Measurements from ENCODE around the gene CACTIN. TPM values are rescaled to one million over a fixed set of nuclear protein-coding genes. Genes with fewer than 3 reads are reported as not detected.

The CACTIN gene
- total and polyA plus RNA-seq, 2 of the 4 experiments (the other 2 are of a cell fraction) = 10.8 to 19.5 TPM

DNA sequence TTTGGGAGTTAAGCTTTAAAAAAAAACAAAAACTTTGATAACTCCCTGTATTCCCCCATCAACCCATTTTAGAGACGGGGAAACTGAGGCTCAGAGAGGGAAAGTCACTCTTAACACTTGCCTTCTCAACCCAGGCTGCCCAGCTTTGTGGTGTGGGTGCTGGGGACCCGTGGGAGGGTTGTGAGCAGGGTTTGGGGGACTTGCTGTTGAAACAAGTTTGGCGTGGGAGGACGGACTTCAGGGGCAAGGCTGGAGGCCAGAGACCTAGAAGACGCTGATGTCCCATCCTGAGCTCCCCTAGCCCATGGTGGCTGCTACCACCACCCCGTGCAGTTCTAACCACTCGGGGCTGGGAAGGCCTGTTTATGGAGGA, 747 bp upstream of the CACTIN start:
- Histone ChIP-seq H4K8ac (ENCODE audit: low read depth in 2 of 2, low read length in 2 of 2) (peak overlapping the region; percentile 63 to 79), H3K36me3 (ENCODE audit: control insufficient read depth, insufficient read depth, low read length) (peaks cover 21% of the 10 kb centered on the region), H4K91ac (ENCODE audit: insufficient read depth, low read depth, low read length) (no peak overlapping the region), H3K27ac (ENCODE audit: insufficient read depth, low read length) (no peak overlapping the region), H2BK15ac (ENCODE audit: low read depth, low read length) (no peak overlapping the region), H3K23ac (ENCODE audit: low read depth, low read length) (no peak overlapping the region), H4K20me1 (ENCODE audit: insufficient read depth, low read length) (peaks cover 19% of the 10 kb centered on the region), H3K9ac (ENCODE audit: low read depth, low read length) (no peak overlapping the region), H2BK5ac (ENCODE audit: low read depth, low read length, poor library complexity, severe bottlenecking) (no peak overlapping the region), H2AFZ (replicated peaks; ENCODE audit: low read length, poor library complexity) (peak overlapping the region; percentile 99), H3K4me3 (ENCODE audit: insufficient read depth, low read depth, low read length) (peak overlapping the region; percentile 19; the same call in 1 of the 2 replicates), H2AK5ac (ENCODE audit: low read depth, low read length) (peak overlapping the region; percentile 35; the same call in 1 of the 2 replicates), H3K14ac (replicated peaks; ENCODE audit: low read depth, low read length) (no peak overlapping the region), H2BK20ac (ENCODE audit: low read depth, low read length) (no peak overlapping the region), H3K56ac (ENCODE audit: extremely low read depth, insufficient read depth, low read length) (no peak overlapping the region), H3K27me3 (ENCODE audit: control insufficient read depth, insufficient read depth, low read length) (no peaks in the 10 kb centered on the region), H4K5ac (ENCODE audit: low read depth, low read length) (peak overlapping the region; percentile 30; the same call in 1 of the 2 replicates), H3K18ac (ENCODE audit: low read depth, low read length) (no peak overlapping the region), H3K4me2 (ENCODE audit: low read depth, low read length) (peak overlapping the region; percentile 84), H3K4me1 (ENCODE audit: control insufficient read depth, insufficient read depth, low read length) (peaks cover 6% of the 10 kb centered on the region; the same call in 1 of the 2 replicates), H2BK120ac (ENCODE audit: low read depth, low read length) (no peak overlapping the region), H3K4ac (ENCODE audit: low read depth, low read length) (peak overlapping the region; percentile 22; the same call in 1 of the 2 replicates), H3K9me1 (ENCODE audit: insufficient read depth, low read length) (peaks cover 3% of the 10 kb centered on the region; the same call in 1 of the 2 replicates), H3K79me1 (ENCODE audit: low read depth in 1 of 2, low read length in 2 of 2) (peaks cover 11 to 34% of the 10 kb centered on the region in 2 experiments; a peak in 3 of 4 replicates), H3K9me3 (ENCODE audit: control insufficient read depth, insufficient read depth, low read length) (no peaks in the 10 kb centered on the region), H2AK9ac (replicated peaks; ENCODE audit: low read depth, low read length, poor library complexity) (peak overlapping the region; percentile 100)
- POLR2A ChIA-PET (ENCODE audit: unreplicated experiment) = no interaction called here
- TF ChIP-seq RCOR1 (IDR thresholded peaks at IDR 0.05; ENCODE audit: insufficient replicate concordance, low read length) (peak; percentile 90), RFX5 (IDR thresholded peaks at IDR 0.05; ENCODE audit: low read depth, low read length) (no peak), CHD1 (IDR thresholded peaks at IDR 0.05; ENCODE audit: low read depth, low read length) (no peak), MAZ (IDR thresholded peaks at IDR 0.05; ENCODE audit: borderline replicate concordance, low read depth, low read length) (no peak), RAD21 (IDR thresholded peaks at IDR 0.05; ENCODE audit: low read length) (no peak), FOS (IDR thresholded peaks at IDR 0.05; ENCODE audit: low read depth, low read length) (no peak), NFE2L2 (IDR thresholded peaks at IDR 0.05; ENCODE audit: low read depth, low read length) (no peak)
- TF ChIP-seq, protein P1, sequence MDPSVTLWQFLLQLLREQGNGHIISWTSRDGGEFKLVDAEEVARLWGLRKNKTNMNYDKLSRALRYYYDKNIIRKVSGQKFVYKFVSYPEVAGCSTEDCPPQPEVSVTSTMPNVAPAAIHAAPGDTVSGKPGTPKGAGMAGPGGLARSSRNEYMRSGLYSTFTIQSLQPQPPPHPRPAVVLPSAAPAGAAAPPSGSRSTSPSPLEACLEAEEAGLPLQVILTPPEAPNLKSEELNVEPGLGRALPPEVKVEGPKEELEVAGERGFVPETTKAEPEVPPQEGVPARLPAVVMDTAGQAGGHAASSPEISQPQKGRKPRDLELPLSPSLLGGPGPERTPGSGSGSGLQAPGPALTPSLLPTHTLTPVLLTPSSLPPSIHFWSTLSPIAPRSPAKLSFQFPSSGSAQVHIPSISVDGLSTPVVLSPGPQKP (IDR thresholded peaks at IDR 0.05; ENCODE audit: borderline replicate concordance, low read depth, low read length) = no peak
- CTCF ChIA-PET = no interaction called here
- DNase-seq (no peak), ATAC-seq (ENCODE audit: low read depth) (no peak)
- in situ Hi-C loops (cut with MboI; ENCODE audit: low sequenced_read_pairs) (no loop called here), intact Hi-C loops (cut with micrococcal nuclease) (loop anchor here (5.0 kb wide), 1 partner anchor 120 kb away; the partner anchor contains the start of gene FZR1), dilution Hi-C loops (cut with HindIII; ENCODE audit: low sequenced_read_pairs, unreplicated experiment) (no loop called here)
- no CpG with 5 or more reads among the region's 7 CpGs for WGBS, 2 experiments (ENCODE audit: extremely low coverage in 2 of 2, insufficient read length in 1 of 2)
- no TSS peak for BruUV-seq (replicated peaks)

Measured in IMR-90 (cell line).